HCT116 (cell line): ENCODE results near the gene C1orf167. TPM values are rescaled to one million over a fixed set of nuclear protein-coding genes. Genes with fewer than 3 reads are reported as not detected.

Experiments used
- ATAC-seq: fragments of 200-7000 bp; cut with Tn5 transposase; 2 replicates; pipeline ENCODE4 v1.9.1; 2020; ENCODE audit warnings: mild to moderate bottlenecking, moderate library complexity
- BruUV-seq: library from RNA; stranded (reverse); fragments of 400-500 nt; replicated peaks from 2 replicates; lab custom pipeline; 2021; lab: Mats Ljungman, UMichigan
- CTCF ChIA-PET: fragments of 300-600 bp; sonication (Branson Sonifier 250); formaldehyde crosslinking; loops from one replicate; lab custom pipeline; 2021; ENCODE audit warnings: antibody characterized with exemption; lab: Charles Lee
- POLR2A ChIA-PET: fragments of 300-600, 350-600 bp; sonication (Branson Sonifier 250); formaldehyde crosslinking; loops from one replicate; lab custom pipeline; 2021; ENCODE audit warnings: antibody characterized with exemption; lab: Charles Lee
- RAD21 ChIA-PET, 2 experiments: fragments of 300-600 bp; sonication (Branson Sonifier 250); formaldehyde crosslinking; loops; one replicate each; lab custom pipeline; 2023; ENCODE audit warnings: low total read pairs in 2 of 2; ENCODE audit not compliant: uncharacterized antibody in 2 of 2, unreplicated experiment in 2 of 2, low non-redundant PET in 1 of 2; lab: Charles Lee
- DNase-seq: peaks from one replicate; pipeline ENCODE4 v3.0.0-alpha.2; 2010; ENCODE audit warnings: low read depth, low spot score
- H2AFZ ChIP-seq: fragments of 200-600 bp; shearing (Covaris generic), sonication (generic); 2 replicates; pipeline ENCODE4 v1.6.1; 2017; ENCODE audit warnings: low read depth, mixed run types, mixed read lengths, antibody characterized with exemption, low read length; ENCODE audit not compliant: poor library complexity, severe bottlenecking
- H3K27ac ChIP-seq: 2 replicates; pipeline ENCODE4 v1.5.1; 2012; ENCODE audit warnings: low read depth, low read length
- H3K27me3 ChIP-seq: fragments of 200-600 bp; sonication (generic); 2 replicates; pipeline ENCODE4 v1.6.1; 2016; ENCODE audit warnings: mixed run types, low read length, mixed read lengths; ENCODE audit not compliant: insufficient read depth
- H3K36me3 ChIP-seq, 2 experiments: fragments of 200-500 bp in 1 of 2; fragments of 200-600 bp in 1 of 2; sonication (Bioruptor generic) in 1 of 2; sonication (generic) in 1 of 2; 2 replicates each; pipeline versions ENCODE4 v1.5.1 to v1.6.1; 2014 to 2016; ENCODE audit warnings: low read length in 2 of 2, inconsistent platforms in 1 of 2, mixed read lengths in 1 of 2, mixed run types in 1 of 2; ENCODE audit not compliant: insufficient read depth in 2 of 2, control insufficient read depth in 1 of 2
- H3K4me1 ChIP-seq, 2 experiments: fragments of 200-600 bp in 1 of 2; sonication (generic) in 1 of 2; 2 replicates each; pipeline versions ENCODE4 v1.5.1 to v1.6.1; 2012 to 2017; ENCODE audit warnings: low read length in 2 of 2, inconsistent platforms in 1 of 2, mild to moderate bottlenecking in 1 of 2, mixed read lengths in 1 of 2, mixed run types in 1 of 2, moderate library complexity in 1 of 2; ENCODE audit not compliant: insufficient read depth in 2 of 2, control insufficient read depth in 1 of 2
- H3K4me2 ChIP-seq: fragments of 200-600 bp; sonication (generic); 2 replicates; pipeline ENCODE4 v1.6.1; 2017; ENCODE audit warnings: mixed run types, low read length, mixed read lengths
- H3K4me3 ChIP-seq, 2 experiments: fragments of 200-600 bp in 1 of 2; sonication (generic) in 1 of 2; replicated peaks in 1 of 2; 2 replicates each; pipeline ENCODE4 v1.5.1; 2011 to 2016; ENCODE audit warnings: low read length in 2 of 2, control low read depth in 1 of 2, low read depth in 1 of 2, mild to moderate bottlenecking in 1 of 2, mixed read lengths in 1 of 2, mixed run types in 1 of 2
- H3K79me2 ChIP-seq: fragments of 200-600 bp; sonication (generic); 2 replicates; pipeline ENCODE4 v1.6.1; 2017; ENCODE audit warnings: mild to moderate bottlenecking, mixed run types, low read length, moderate library complexity, mixed read lengths; ENCODE audit not compliant: insufficient read depth
- H3K9ac ChIP-seq: fragments of 200-600 bp; sonication (generic); 2 replicates; pipeline ENCODE4 v1.6.1; 2016; ENCODE audit warnings: low read length, mixed read lengths
- H3K9me2 ChIP-seq: fragments of 200-600 bp; sonication (generic), shearing (Covaris generic); 2 replicates; pipeline ENCODE4 v1.6.1; 2017; ENCODE audit warnings: mixed run types, mild to moderate bottlenecking, moderate library complexity; ENCODE audit not compliant: insufficient read depth
- H3K9me3 ChIP-seq, 2 experiments: fragments of 200-500 bp in 1 of 2; fragments of 200-600 bp in 1 of 2; sonication (Bioruptor generic) in 1 of 2; sonication (generic) in 1 of 2; 2 replicates each; pipeline ENCODE4 v1.6.1; 2014 to 2017; ENCODE audit warnings: low read length in 2 of 2, mixed read lengths in 2 of 2, inconsistent platforms in 1 of 2, low read depth in 1 of 2, mild to moderate bottlenecking in 1 of 2, mixed run types in 1 of 2, moderate library complexity in 1 of 2; ENCODE audit not compliant: control insufficient read depth in 1 of 2, insufficient read depth in 1 of 2
- H4K20me1 ChIP-seq: fragments of 200-600 bp; sonication (generic), shearing (Covaris generic); 2 replicates; pipeline ENCODE4 v1.6.1; 2017; ENCODE audit warnings: mixed run types, mild to moderate bottlenecking, moderate library complexity; ENCODE audit not compliant: insufficient read depth
- CBX3 ChIP-seq: IDR thresholded peaks from 2 replicates; pipeline ENCODE4 v1.6.1; 2012; ENCODE audit warnings: low read depth
- EZH2phosphoT487 ChIP-seq: fragments of 200-600 bp; IDR thresholded peaks from 2 replicates; pipeline ENCODE4 v1.6.1; 2018; ENCODE audit warnings: antibody characterized with exemption, borderline replicate concordance
- JUND ChIP-seq: IDR thresholded peaks from 2 replicates; pipeline ENCODE4 v1.6.1; 2012
- POLR2A ChIP-seq: IDR thresholded peaks from 2 replicates; pipeline ENCODE4 v1.7.0; 2011; ENCODE audit warnings: borderline replicate concordance; ENCODE audit not compliant: insufficient read depth, insufficient read length; ENCODE audit errors: extremely low read depth
- SIN3A ChIP-seq: IDR thresholded peaks from 2 replicates; pipeline ENCODE4 v1.6.1; 2012; ENCODE audit warnings: low read depth
- SP1 ChIP-seq: IDR thresholded peaks from 2 replicates; pipeline ENCODE4 v1.6.1; 2012; ENCODE audit warnings: low read depth
- SRF ChIP-seq: IDR thresholded peaks from 2 replicates; pipeline ENCODE4 v1.6.1; 2012; ENCODE audit warnings: low read depth
- ZFX ChIP-seq: fragments of 450-650 bp; IDR thresholded peaks from 2 replicates; pipeline ENCODE4 v1.6.1; 2017
- ZNF274 ChIP-seq: fragments of 200-500 bp; sonication (Bioruptor generic); IDR thresholded peaks from 2 replicates; pipeline ENCODE4 v1.6.1; 2014; ENCODE audit warnings: mild to moderate bottlenecking, low read depth, low read length, inconsistent platforms
- intact Hi-C: fragments of 100-400 bp; cut with micrococcal nuclease; formaldehyde crosslinking; loops from 2 replicates; pipeline ENCODE4 v1.10.0; 2022
- total RNA-seq: library from RNA; stranded (reverse); gene quantifications from one replicate; pipeline ENCODE4 v1.2.1, GENCODE V29; 2021; ENCODE audit not compliant: unreplicated experiment
- TF ChIP-seq, protein P1 (sequence below): IDR thresholded peaks from 2 replicates; pipeline ENCODE4 v1.6.1; 2012
- TF ChIP-seq, protein P2 (sequence below): IDR thresholded peaks from 2 replicates; pipeline ENCODE4 v1.6.1; 2011; ENCODE audit warnings: mild to moderate bottlenecking, low read length, moderate library complexity; ENCODE audit not compliant: insufficient replicate concordance; ENCODE audit errors: extremely low read depth

The C1orf167 gene
- total RNA-seq, 1 experiment from 2014 or later = 0.12 TPM

DNA sequence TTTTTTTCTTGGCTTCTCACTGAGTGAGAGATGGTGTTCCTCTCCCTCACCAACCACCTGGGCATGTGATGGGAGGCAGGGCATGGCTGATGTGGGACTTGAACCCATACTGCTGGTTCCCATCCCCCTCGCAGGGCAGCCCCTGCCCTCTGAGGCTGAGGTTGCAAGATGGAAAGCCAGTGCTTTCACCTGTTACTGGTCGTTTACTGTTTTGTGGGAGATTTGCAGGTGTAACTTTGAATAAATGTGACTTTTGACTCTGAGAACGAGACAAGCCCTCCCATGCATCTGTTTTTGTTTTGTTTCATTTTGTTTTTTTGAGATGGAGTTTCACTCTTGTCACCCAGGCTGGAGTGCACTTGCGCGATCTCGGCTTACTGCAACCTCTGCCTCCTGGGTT lies 21.6 kb downstream of the C1orf167 start:
- POLR2A ChIA-PET = no interaction called here
- no peak overlapping the region for H2AFZ ChIP-seq
- CTCF ChIA-PET = no interaction called here
- H4K20me1 ChIP-seq = no peaks in the 10 kb centered on the region
- no peak overlapping the region for H3K4me2 ChIP-seq
- no peak overlapping the region for H3K4me3 ChIP-seq
- no peaks in the 10 kb centered on the region for H3K36me3 ChIP-seq
- H3K79me2 ChIP-seq = no peaks in the 10 kb centered on the region
- RAD21 ChIA-PET = no interaction called here
- no peak for DNase-seq
- intact Hi-C loops = no loop called here
- no peaks in the 10 kb centered on the region for H3K9me3 ChIP-seq
- ATAC-seq = no peak
- H3K9me2 ChIP-seq = no peaks in the 10 kb centered on the region
- H3K27me3 ChIP-seq = no peaks in the 10 kb centered on the region
- H3K27ac ChIP-seq = no peak overlapping the region
- no peak overlapping the region for H3K9ac ChIP-seq
- H3K4me1 ChIP-seq = peaks cover 17 to 36% of the 10 kb centered on the region in 2 experiments
- TF ChIP-seq CBX3 = no peak
- TF ChIP-seq POLR2A = no peak
- TF ChIP-seq SRF = no peak
- TF ChIP-seq, protein P1, sequence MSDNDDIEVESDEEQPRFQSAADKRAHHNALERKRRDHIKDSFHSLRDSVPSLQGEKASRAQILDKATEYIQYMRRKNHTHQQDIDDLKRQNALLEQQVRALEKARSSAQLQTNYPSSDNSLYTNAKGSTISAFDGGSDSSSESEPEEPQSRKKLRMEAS = no peak
- no TSS peak for BruUV-seq

DNA sequence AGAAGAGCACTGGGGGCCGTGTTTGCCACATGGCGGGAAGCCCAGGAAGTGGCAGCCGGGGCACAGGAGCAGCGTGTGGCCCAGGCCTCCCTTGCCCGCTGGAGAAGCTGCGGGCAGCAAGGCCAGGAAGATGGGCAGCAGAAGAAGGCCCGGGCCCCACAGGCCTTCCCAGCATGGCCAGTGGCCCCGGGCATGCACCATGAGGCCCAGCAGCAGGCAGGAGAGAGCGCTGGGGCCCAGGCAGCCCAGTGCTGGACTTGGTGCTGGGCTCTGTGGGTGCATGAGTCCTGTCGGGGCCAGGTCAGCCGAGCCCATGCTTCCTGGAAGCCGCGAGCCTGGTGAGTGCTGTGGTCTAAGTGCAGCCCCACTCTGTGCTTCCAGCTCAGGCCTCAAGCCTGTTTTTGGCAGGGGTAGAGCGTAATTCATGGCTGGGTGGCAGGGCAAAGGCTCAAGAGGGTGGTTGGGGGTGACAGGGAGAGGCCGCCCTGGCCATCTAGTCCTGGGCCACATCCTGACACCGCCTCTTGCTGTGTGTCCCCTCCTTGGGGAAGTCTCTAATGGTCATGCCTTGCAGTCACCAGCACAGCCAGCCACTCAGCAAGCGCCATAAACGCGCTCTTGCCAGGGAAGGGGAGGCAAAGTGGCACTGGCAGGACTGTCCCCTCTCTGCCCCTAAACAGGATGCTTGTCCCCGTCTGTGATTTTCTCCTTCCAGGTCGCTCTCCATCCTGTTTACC lies 22.4 kb downstream of the C1orf167 start:
- ATAC-seq = no peak
- no peak overlapping the region for H3K9ac ChIP-seq

More for the DNA sequence above, 22.4 kb downstream of the C1orf167 start:
- H3K27ac ChIP-seq = peak overlapping the region; percentile 42; the same call in 1 of the 2 replicates
- no peaks in the 10 kb centered on the region for H4K20me1 ChIP-seq
- no peaks in the 10 kb centered on the region for H3K9me2 ChIP-seq
- peaks cover 17 to 40% of the 10 kb centered on the region in 2 experiments for H3K4me1 ChIP-seq
- H3K36me3 ChIP-seq = no peaks in the 10 kb centered on the region
- H2AFZ ChIP-seq = no peak overlapping the region
- peak overlapping the region; percentile 51 for H3K4me2 ChIP-seq
- ChIA-PET POLR2A (no interaction called here), RAD21 (no interaction called here), CTCF (interaction anchor here (1.1 to 1.2 kb wide), 2 partner anchors 12 to 22 kb away, joined by 3 to 4 read pairs; partner anchors contain the start of gene CLCN6)
- BruUV-seq = no TSS peak
- H3K9me3 ChIP-seq = no peaks in the 10 kb centered on the region
- no peaks in the 10 kb centered on the region for H3K27me3 ChIP-seq
- DNase-seq = no peak
- intact Hi-C loops = no loop called here
- TF ChIP-seq, protein P2, sequence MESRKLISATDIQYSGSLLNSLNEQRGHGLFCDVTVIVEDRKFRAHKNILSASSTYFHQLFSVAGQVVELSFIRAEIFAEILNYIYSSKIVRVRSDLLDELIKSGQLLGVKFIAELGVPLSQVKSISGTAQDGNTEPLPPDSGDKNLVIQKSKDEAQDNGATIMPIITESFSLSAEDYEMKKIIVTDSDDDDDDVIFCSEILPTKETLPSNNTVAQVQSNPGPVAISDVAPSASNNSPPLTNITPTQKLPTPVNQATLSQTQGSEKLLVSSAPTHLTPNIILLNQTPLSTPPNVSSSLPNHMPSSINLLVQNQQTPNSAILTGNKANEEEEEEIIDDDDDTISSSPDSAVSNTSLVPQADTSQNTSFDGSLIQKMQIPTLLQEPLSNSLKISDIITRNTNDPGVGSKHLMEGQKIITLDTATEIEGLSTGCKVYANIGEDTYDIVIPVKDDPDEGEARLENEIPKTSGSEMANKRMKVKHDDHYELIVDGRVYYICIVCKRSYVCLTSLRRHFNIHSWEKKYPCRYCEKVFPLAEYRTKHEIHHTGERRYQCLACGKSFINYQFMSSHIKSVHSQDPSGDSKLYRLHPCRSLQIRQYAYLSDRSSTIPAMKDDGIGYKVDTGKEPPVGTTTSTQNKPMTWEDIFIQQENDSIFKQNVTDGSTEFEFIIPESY = no peak
- TF ChIP-seq ZNF274 (no peak), EZH2phosphoT487 (no peak), JUND (no peak), ZFX (no peak), SIN3A (no peak), SP1 (no peak), SRF (no peak)
- no peak overlapping the region for H3K4me3 ChIP-seq
- no peaks in the 10 kb centered on the region for H3K79me2 ChIP-seq
